ENCODE measurements around the gene ADAMTS9. TPM values are rescaled to one million over a fixed set of nuclear protein-coding genes. Genes with fewer than 3 reads are reported as not detected.

The ADAMTS9 gene
- total RNA-seq, 1 experiment from 2014 or later, result 1.2 TPM

DNA sequence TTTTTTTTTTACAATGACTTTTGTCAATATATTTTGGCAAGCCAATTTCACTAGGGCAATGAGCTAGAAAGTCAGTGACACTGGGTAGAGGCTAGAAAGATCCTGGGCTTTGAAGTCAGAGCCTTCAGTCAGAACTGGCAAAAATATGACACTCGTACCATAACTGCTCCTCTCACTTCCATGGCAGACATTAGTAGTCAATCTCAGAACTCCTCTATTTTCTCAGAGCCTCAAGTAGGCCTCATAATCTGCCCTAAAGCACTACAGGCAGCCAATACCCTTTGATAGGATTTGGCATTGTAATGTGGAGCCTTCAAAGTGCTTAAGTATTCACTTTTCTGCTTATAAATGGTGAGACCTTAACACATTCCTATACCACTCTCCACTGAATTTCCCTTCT, 67.8 kb downstream of the ADAMTS9 start:
- H3K4me3 ChIP-seq, result no peak overlapping the region
- POLR2A ChIA-PET (ENCODE audit: unreplicated experiment), result no interaction called here
- no peak for DNase-seq
- no peaks in the 10 kb centered on the region for H3K27me3 ChIP-seq (ENCODE audit: insufficient read depth, low read depth)
- H3K9me3 ChIP-seq (ENCODE audit: insufficient read depth, low read depth), result no peaks in the 10 kb centered on the region
- BruUV-seq (replicated peaks), result no TSS peak
- CTCF ChIA-PET, result no interaction called here
- intact Hi-C loops (cut with micrococcal nuclease; ENCODE audit: unreplicated experiment), result no loop called here
- no peaks in the 10 kb centered on the region for H3K4me1 ChIP-seq (replicated peaks; ENCODE audit: insufficient read depth)
- no peak for TF ChIP-seq EZH2 (IDR thresholded peaks at IDR 0.05; ENCODE audit: low read depth)
- TF ChIP-seq, protein P1, sequence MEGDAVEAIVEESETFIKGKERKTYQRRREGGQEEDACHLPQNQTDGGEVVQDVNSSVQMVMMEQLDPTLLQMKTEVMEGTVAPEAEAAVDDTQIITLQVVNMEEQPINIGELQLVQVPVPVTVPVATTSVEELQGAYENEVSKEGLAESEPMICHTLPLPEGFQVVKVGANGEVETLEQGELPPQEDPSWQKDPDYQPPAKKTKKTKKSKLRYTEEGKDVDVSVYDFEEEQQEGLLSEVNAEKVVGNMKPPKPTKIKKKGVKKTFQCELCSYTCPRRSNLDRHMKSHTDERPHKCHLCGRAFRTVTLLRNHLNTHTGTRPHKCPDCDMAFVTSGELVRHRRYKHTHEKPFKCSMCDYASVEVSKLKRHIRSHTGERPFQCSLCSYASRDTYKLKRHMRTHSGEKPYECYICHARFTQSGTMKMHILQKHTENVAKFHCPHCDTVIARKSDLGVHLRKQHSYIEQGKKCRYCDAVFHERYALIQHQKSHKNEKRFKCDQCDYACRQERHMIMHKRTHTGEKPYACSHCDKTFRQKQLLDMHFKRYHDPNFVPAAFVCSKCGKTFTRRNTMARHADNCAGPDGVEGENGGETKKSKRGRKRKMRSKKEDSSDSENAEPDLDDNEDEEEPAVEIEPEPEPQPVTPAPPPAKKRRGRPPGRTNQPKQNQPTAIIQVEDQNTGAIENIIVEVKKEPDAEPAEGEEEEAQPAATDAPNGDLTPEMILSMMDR (conservative IDR thresholded peaks at IDR 0.05), result no peak
- H2AFZ ChIP-seq, result no peak overlapping the region
- no peak overlapping the region for H3K4me2 ChIP-seq
- no peaks in the 10 kb centered on the region for H3F3A ChIP-seq (ENCODE audit: insufficient read depth, low read depth)
- H3K79me2 ChIP-seq (ENCODE audit: low read depth), result no peaks in the 10 kb centered on the region
- H3K36me3 ChIP-seq (ENCODE audit: low read depth), result no peaks in the 10 kb centered on the region
- no peaks in the 10 kb centered on the region for H3K9me2 ChIP-seq (ENCODE audit: insufficient read depth)
- H3K27ac ChIP-seq, result no peak overlapping the region
- H4K20me1 ChIP-seq (ENCODE audit: insufficient read depth), result no peaks in the 10 kb centered on the region

DNA sequence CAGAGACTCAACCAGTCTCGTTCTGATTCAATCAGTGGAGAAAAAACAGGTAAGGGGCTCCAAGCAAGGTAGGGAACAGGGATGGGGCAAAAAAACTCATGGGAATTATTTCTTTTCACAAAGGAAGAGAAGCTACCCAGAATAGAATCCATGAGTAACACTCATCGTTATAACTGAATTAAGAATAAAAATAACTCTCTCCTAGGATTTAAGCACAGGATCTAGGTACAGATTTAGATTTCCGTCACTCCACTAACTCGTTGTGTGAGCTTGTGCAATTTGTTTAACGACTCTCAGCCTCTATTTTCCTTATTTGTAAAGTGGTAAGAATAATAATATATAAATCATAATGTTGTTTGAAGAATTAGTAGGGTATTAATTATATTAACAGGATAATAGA, 68.6 kb downstream of the ADAMTS9 start:
- Histone ChIP-seq H3K27ac (no peak overlapping the region), H3K4me3 (no peak overlapping the region), H3F3A (ENCODE audit: insufficient read depth, low read depth) (no peaks in the 10 kb centered on the region), H3K9me3 (ENCODE audit: insufficient read depth, low read depth) (no peaks in the 10 kb centered on the region), H4K20me1 (ENCODE audit: insufficient read depth) (no peaks in the 10 kb centered on the region), H3K4me2 (no peak overlapping the region), H3K9me2 (ENCODE audit: insufficient read depth) (no peaks in the 10 kb centered on the region), H3K79me2 (ENCODE audit: low read depth) (no peaks in the 10 kb centered on the region), H3K27me3 (ENCODE audit: insufficient read depth, low read depth) (no peaks in the 10 kb centered on the region), H2AFZ (no peak overlapping the region), H3K36me3 (ENCODE audit: low read depth) (no peaks in the 10 kb centered on the region), H3K4me1 (replicated peaks; ENCODE audit: insufficient read depth) (no peaks in the 10 kb centered on the region)
- no TSS peak for BruUV-seq (replicated peaks)
- no peak for DNase-seq
- intact Hi-C loops (cut with micrococcal nuclease; ENCODE audit: unreplicated experiment), result no loop called here
- POLR2A ChIA-PET (ENCODE audit: unreplicated experiment), result no interaction called here
- CTCF ChIA-PET, result no interaction called here
- TF ChIP-seq EZH2 (IDR thresholded peaks at IDR 0.05; ENCODE audit: low read depth), result no peak
- TF ChIP-seq, protein P1 (conservative IDR thresholded peaks at IDR 0.05), result no peak

DNA sequence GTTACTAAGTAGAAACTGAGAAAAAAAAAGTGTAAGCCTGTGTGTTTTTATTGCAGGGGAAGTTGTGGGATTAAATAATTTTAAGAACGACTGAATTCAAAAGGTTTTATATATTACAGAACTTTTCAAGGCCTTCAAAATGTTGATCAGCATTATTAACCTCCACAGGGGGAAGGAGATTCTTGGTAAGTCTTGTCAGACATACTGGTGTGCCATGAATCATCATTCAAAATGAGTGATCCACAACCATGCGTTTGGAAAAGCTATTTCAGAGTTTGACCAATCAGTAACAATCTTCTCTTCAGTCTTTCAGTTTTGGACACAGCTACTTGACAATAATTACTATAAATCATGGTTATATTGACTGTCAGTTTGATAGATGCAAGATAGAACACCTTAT, 70.2 kb downstream of the ADAMTS9 start:
- BruUV-seq (replicated peaks), result no TSS peak
- H3K27ac ChIP-seq, result no peak overlapping the region

More for the DNA sequence above, 70.2 kb downstream of the ADAMTS9 start:
- Histone ChIP-seq H3K4me1 (replicated peaks; ENCODE audit: insufficient read depth) (no peaks in the 10 kb centered on the region), H3K4me3 (no peak overlapping the region), H3F3A (ENCODE audit: insufficient read depth, low read depth) (no peaks in the 10 kb centered on the region), H3K9me2 (ENCODE audit: insufficient read depth) (no peaks in the 10 kb centered on the region), H2AFZ (no peak overlapping the region), H3K79me2 (ENCODE audit: low read depth) (no peaks in the 10 kb centered on the region), H4K20me1 (ENCODE audit: insufficient read depth) (no peaks in the 10 kb centered on the region), H3K36me3 (ENCODE audit: low read depth) (no peaks in the 10 kb centered on the region), H3K27me3 (ENCODE audit: insufficient read depth, low read depth) (no peaks in the 10 kb centered on the region), H3K4me2 (no peak overlapping the region), H3K9me3 (ENCODE audit: insufficient read depth, low read depth) (no peaks in the 10 kb centered on the region)
- no peak for DNase-seq
- ChIA-PET CTCF (no interaction called here), POLR2A (ENCODE audit: unreplicated experiment) (no interaction called here)
- intact Hi-C loops (cut with micrococcal nuclease; ENCODE audit: unreplicated experiment), result no loop called here
- TF ChIP-seq EZH2 (IDR thresholded peaks at IDR 0.05; ENCODE audit: low read depth), result no peak
- TF ChIP-seq, protein P1 (conservative IDR thresholded peaks at IDR 0.05), result no peak

Data from PC-9 (cell line).